ENCODE results near the gene PREX1.

PREX1 gene

GRCh38 chr20:48716541-48716940 is 111.3 kb downstream of the PREX1 start:
- DNase-seq (ENCODE audit: low spot score) = no peak

DNA sequence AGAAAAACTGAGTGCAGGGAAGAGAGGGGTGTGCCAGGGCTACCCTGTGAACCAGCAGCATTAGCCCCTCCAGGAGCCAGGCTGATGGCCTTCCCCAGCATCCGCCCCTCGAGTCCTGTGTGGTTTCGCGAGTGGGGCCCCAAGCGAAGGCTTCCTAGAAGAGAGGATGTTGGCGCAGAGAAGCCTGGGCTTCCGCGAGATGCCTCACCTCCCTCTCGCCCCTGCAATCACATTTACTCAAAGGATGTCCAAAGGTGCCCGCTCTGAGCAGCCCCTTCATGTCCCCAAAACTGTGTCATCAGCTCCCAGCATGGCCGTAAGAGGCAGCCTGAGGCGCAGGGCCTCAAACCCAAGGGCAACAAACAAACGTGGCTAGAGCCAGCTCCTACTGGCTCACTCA is 111.7 kb downstream of the PREX1 start:
- DNase-seq (ENCODE audit: low spot score) = no peak

GRCh38 chr20:48714764-48715163 is 113.0 kb downstream of the PREX1 start:
- DNase-seq (ENCODE audit: low spot score) = no peak

GRCh38 chr20:48711696-48712464 is 115.9 kb downstream of the PREX1 start:
- no peak for DNase-seq (ENCODE audit: low spot score)

GRCh38 chr20:48711044-48711428 is 116.8 kb downstream of the PREX1 start:
- no peak for DNase-seq (ENCODE audit: low spot score)

- DNase-seq (ENCODE audit: low spot score) = no peak
Observed at GRCh38 chr20:48710341-48711043, 117.3 kb downstream of the PREX1 start.

DNA sequence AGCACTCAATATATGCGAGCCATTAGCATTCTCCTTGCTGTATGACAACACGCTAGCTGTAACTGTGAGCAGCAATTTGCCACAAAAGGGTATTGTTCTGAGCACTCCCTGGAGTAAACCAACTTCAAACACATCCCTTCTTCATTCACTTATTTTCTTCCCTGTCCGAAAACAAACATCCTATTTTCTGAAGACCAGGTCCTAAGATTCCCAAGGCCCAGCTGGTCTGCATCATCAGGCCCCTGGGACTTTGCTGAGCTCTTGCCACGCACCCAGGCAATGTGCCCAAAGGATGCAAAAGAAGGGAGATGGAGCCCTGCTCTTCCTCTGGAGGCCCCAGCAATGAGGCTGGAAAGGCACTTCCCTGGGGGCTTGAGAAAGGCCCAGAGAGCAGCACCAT is 118.1 kb downstream of the PREX1 start:
- DNase-seq (ENCODE audit: low spot score) = no peak

DNA sequence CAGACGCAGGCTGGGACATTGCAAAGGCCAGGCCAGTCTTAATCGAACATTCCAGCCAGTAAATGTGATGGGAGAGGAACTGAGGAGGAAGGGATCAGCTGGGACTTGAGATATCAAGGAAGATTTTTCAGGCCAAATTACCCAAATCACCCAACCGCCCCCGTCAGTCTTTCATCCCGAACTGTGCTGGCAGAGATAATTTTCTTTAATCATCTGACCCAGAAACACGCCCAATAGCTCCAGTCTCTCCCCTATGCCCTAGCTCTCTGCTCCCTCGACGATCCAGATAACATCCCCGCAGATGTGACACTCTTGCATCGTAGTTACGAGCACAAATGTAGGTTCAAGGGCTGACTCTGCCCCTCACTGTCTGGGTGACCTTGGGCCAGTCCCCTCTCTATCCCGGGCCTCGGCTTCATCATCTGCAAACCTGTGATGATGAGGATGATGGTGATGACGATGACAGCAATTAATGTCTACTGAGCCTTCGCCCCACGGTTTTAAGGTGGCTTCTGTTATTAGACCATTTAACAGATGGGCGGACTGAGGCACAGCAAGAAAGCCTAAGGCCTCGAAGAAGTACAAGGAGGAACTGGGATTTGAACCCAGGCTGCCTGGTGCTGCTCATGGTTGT is 118.6 kb downstream of the PREX1 start:
- no peak for DNase-seq (ENCODE audit: low spot score)

DNA sequence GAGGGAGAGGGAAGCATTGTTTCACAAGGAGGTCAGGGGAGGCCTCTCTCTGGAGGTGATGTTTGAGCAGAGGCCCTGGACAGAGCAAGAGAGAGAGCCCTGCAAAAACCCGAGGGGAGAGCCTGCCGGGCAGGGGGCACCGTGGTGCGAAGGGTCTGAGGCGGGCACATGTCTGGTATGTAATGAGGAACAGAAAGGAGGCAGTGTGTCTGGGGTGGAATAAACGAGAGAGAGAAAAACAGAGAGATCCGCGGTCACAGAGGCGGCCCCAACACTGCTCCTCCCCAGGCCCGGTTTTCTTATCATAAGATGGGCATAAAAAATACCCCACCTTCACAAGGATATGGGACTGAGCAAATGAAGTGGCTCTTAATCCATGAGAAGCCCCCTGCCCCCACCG is 119.2 kb downstream of the PREX1 start:
- DNase-seq (ENCODE audit: low spot score) = no peak

DNA sequence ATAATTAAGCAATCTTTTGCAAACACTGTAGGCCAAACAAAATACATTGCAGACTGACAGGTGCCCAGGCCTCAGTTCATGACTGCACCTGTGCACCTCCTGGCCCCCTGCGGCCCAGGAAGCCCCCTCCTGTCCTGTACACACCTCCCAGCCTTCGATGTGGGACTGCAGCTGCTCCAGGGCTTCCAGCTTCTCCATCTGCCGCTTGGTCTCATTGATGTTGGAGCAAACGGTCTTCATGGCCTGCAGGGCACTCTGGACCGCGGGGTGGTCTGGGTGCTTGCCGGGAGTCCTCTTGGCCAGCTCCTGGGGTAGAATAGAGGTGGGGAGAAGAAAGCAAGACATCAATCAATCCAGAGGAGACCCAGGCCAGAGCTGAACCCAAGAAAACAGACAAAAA is 119.7 kb downstream of the PREX1 start:
- no peak for DNase-seq (ENCODE audit: low spot score)

- DNase-seq (ENCODE audit: low spot score) = no peak
Observed at GRCh38 chr20:48706710-48707365, 121.0 kb downstream of the PREX1 start.

DNA sequence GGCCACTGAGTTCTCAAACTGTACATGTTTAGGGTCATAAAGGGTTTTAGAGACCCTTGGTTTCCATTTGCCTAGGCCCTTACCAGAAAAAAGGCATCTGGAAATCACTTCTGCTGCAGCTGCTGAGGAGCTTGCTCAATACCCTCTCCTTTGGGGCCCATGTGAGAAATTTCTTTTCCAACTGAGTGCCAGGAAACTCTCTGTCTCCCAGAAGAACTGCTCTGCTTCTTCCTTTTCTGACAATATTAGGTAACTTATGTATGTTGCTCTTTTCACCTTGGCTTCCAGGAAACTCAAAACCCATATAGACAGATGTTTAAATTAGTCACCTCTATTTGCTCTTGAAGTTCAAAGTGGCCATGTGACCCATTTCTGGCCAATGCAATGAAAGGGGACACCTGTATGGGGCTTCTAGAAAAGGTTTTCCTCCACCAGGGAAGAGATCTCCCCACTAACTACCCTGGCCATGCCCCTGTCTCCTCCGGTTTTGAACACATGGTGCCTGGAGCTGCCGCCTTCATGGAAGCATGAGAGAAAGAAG is 121.6 kb downstream of the PREX1 start:
- DNase-seq (ENCODE audit: low spot score) = no peak

- no peak for DNase-seq (ENCODE audit: low spot score)
Observed at GRCh38 chr20:48705240-48706115, 122.3 kb downstream of the PREX1 start.

DNA sequence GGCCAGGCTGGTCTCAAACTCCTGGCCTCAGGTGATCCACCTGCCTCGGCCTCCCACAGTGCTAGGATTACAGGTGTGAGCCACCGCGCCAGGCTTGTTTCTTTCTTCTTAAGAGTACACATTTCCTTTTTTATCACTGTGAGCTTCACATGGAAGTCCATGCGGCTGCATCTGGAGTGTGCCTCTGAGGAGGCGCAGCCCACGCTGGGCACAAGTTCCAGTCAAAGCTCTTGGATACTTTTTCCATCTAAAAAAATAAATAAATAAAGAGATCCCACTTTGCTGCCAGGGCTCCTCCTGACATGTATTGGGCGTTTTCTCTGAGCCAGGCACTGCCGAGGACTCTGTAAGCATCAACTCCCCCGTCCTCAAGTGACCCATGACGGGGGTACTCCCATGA is 123.0 kb downstream of the PREX1 start:
- DNase-seq (ENCODE audit: low spot score) = no peak

GRCh38 chr20:48703511-48704219 is 124.1 kb downstream of the PREX1 start:
- DNase-seq (ENCODE audit: low spot score) = no peak

- DNase-seq (ENCODE audit: low spot score) = no peak
Observed at GRCh38 chr20:48703107-48703506, 124.7 kb downstream of the PREX1 start.

- DNase-seq (ENCODE audit: low spot score) = no peak
Observed at GRCh38 chr20:48702455-48702913, 125.3 kb downstream of the PREX1 start.

DNA sequence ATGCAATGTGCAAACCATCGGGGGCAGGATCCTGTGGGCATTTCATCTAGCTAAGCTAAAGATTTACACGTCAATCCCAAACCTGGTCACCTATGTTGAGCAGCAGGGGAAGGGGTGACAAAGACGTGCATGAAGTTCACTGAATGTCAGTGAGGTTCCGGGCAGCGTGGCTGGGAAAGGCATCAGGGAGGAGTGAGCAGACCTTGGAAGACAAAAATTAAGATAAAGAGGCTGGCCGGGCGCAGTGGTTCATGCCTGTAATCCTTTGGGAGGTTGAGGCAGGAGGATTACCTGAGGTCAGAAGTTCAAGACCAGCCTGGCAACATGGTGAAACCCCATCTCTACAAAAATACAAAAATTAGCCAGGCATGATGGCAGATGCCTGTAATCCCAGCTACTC is 126.1 kb downstream of the PREX1 start:
- no peak for DNase-seq (ENCODE audit: low spot score)

GRCh38 chr20:48698507-48699267 is 129.1 kb downstream of the PREX1 start:
- no peak for DNase-seq (ENCODE audit: low spot score)

Data from SW480 (cell line).